WTC11 (cell line): ENCODE measurements around the gene CAPRIN1.

ENCODE experiments used
- CREB1 ChIP-seq: sonication (generic); formaldehyde crosslinking; IDR thresholded peaks from 2 replicates; pipeline ENCODE4 v1.8.0; 2023; ENCODE audit warnings: mild to moderate bottlenecking, missing genetic modification reagents
- NFATC4 ChIP-seq: fragments of 250-450 bp; sonication (Bioruptor Pico); IDR thresholded peaks from 2 replicates; pipeline ENCODE4 v1.9.0; 2021; ENCODE audit warnings: mild to moderate bottlenecking
- ZNF121 ChIP-seq: sonication (generic); formaldehyde crosslinking; IDR thresholded peaks from 2 replicates; pipeline ENCODE4 v1.8.0; 2023; ENCODE audit warnings: missing genetic modification reagents
- TF ChIP-seq, protein P1 (sequence below): fragments of 200-600 bp; IDR thresholded peaks from 2 replicates; pipeline ENCODE4 v1.8.0; 2022; ENCODE audit warnings: antibody characterized with exemption
- TF ChIP-seq, protein P2 (sequence below): sonication (generic); formaldehyde crosslinking; IDR thresholded peaks from 2 replicates; pipeline ENCODE4 v1.8.0; 2022; ENCODE audit warnings: mild to moderate bottlenecking, missing genetic modification reagents

GRCh38 chr11:34030382-34030781 is 21.1 kb upstream of the CAPRIN1 start:
- TF ChIP-seq, protein P1, sequence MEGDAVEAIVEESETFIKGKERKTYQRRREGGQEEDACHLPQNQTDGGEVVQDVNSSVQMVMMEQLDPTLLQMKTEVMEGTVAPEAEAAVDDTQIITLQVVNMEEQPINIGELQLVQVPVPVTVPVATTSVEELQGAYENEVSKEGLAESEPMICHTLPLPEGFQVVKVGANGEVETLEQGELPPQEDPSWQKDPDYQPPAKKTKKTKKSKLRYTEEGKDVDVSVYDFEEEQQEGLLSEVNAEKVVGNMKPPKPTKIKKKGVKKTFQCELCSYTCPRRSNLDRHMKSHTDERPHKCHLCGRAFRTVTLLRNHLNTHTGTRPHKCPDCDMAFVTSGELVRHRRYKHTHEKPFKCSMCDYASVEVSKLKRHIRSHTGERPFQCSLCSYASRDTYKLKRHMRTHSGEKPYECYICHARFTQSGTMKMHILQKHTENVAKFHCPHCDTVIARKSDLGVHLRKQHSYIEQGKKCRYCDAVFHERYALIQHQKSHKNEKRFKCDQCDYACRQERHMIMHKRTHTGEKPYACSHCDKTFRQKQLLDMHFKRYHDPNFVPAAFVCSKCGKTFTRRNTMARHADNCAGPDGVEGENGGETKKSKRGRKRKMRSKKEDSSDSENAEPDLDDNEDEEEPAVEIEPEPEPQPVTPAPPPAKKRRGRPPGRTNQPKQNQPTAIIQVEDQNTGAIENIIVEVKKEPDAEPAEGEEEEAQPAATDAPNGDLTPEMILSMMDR, result no peak
- TF ChIP-seq, protein P2, sequence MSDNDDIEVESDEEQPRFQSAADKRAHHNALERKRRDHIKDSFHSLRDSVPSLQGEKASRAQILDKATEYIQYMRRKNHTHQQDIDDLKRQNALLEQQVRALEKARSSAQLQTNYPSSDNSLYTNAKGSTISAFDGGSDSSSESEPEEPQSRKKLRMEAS (CRISPR knock-in tag), result no peak
- TF ChIP-seq NFATC4, result no peak
- no peak for TF ChIP-seq CREB1 (CRISPR knock-in tag)
- TF ChIP-seq ZNF121 (CRISPR knock-in tag), result no peak
